Astrocyte (in vitro differentiated cells and primary cell): ENCODE data around the gene TMEM63C. TPM values are rescaled to one million over a fixed set of nuclear protein-coding genes. Genes with fewer than 3 reads are reported as not detected.

ENCODE experiments used
- DNase-seq: peaks from one replicate; pipeline ENCODE4 v3.0.0-alpha.2; 2010; ENCODE audit warnings: low read depth
- FAIRE-seq: peaks from 2 replicates; lab custom pipeline; 2011; peaks lifted over from hg19 to GRCh38; lab: Jason Lieb, UNC
- H2AFZ ChIP-seq: 2 replicates; pipeline ENCODE4 v1.6.0; 2012; ENCODE audit warnings: low read depth, low read length, inconsistent platforms
- H3K27ac ChIP-seq: 2 replicates; pipeline ENCODE4 v1.5.1; 2011; ENCODE audit warnings: low read depth, low read length, inconsistent platforms
- H3K27me3 ChIP-seq: 2 replicates; pipeline ENCODE4 v1.6.0; 2011; ENCODE audit warnings: low read length, inconsistent platforms; ENCODE audit not compliant: insufficient read depth
- H3K36me3 ChIP-seq: 2 replicates; pipeline ENCODE4 v1.5.1; 2011; ENCODE audit warnings: low read length, inconsistent platforms; ENCODE audit not compliant: insufficient read depth
- H3K4me1 ChIP-seq: 2 replicates; pipeline ENCODE4 v1.5.1; 2011; ENCODE audit warnings: low read length, inconsistent platforms; ENCODE audit not compliant: insufficient read depth
- H3K4me2 ChIP-seq: 2 replicates; pipeline ENCODE4 v1.6.0; 2012; ENCODE audit warnings: low read length, inconsistent platforms
- H3K4me3 ChIP-seq: 2 replicates; pipeline ENCODE4 v1.5.1; 2011; ENCODE audit warnings: low read depth, mild to moderate bottlenecking, low read length, inconsistent platforms; ENCODE audit not compliant: insufficient read depth
- H3K79me2 ChIP-seq: 2 replicates; pipeline ENCODE4 v1.6.0; 2012; ENCODE audit warnings: mild to moderate bottlenecking, low read length, inconsistent platforms; ENCODE audit not compliant: insufficient read depth
- H3K9ac ChIP-seq: 2 replicates; pipeline ENCODE4 v1.6.0; 2012; ENCODE audit warnings: mild to moderate bottlenecking, low read length, inconsistent platforms
- H3K9me3 ChIP-seq: 2 replicates; pipeline ENCODE4 v1.5.1; 2012; ENCODE audit warnings: low read depth, mild to moderate bottlenecking, low read length, inconsistent platforms; ENCODE audit not compliant: insufficient read depth
- H4K20me1 ChIP-seq: 2 replicates; pipeline ENCODE4 v1.6.0; 2012; ENCODE audit warnings: low read length, inconsistent platforms; ENCODE audit not compliant: insufficient read depth
- H3K27ac Mint-ChIP-seq: one replicate; pipeline ENCODE4 v1.8.0; 2021; ENCODE audit warnings: mild to moderate bottlenecking, mixed read lengths; ENCODE audit not compliant: unreplicated experiment
- H3K27me3 Mint-ChIP-seq: one replicate; pipeline ENCODE4 v1.8.0; 2021; ENCODE audit warnings: low read depth, mixed read lengths; ENCODE audit not compliant: unreplicated experiment
- H3K36me3 Mint-ChIP-seq: one replicate; pipeline ENCODE4 v1.8.0; 2021; ENCODE audit warnings: low read depth, mixed read lengths; ENCODE audit not compliant: unreplicated experiment
- H3K4me1 Mint-ChIP-seq: one replicate; pipeline ENCODE4 v1.8.0; 2021; ENCODE audit warnings: low read depth, mixed read lengths; ENCODE audit not compliant: unreplicated experiment
- H3K4me3 Mint-ChIP-seq: one replicate; pipeline ENCODE4 v1.8.0; 2021; ENCODE audit warnings: mild to moderate bottlenecking, moderate library complexity, mixed read lengths; ENCODE audit not compliant: unreplicated experiment
- H3K9me3 Mint-ChIP-seq: one replicate; pipeline ENCODE4 v1.8.0; 2021; ENCODE audit warnings: mild to moderate bottlenecking, mixed read lengths; ENCODE audit not compliant: unreplicated experiment
- EZH2 ChIP-seq: IDR thresholded peaks from 2 replicates; pipeline ENCODE4 v1.6.1; 2012; ENCODE audit warnings: mild to moderate bottlenecking, low read length, inconsistent platforms; ENCODE audit not compliant: insufficient read depth
- total RNA-seq: library from RNA; stranded (reverse); gene quantifications from 2 replicates; pipeline ENCODE4 v1.2.1, GENCODE V29; 2021
- TF ChIP-seq, protein P1 (sequence below): IDR thresholded peaks from 2 replicates; pipeline ENCODE4 v1.5.1; 2011; ENCODE audit warnings: low read depth, mild to moderate bottlenecking, inconsistent platforms, low read length, moderate library complexity; ENCODE audit not compliant: insufficient read depth

The TMEM63C gene
- total RNA-seq, 1 donor from 2014 or later, result 11.3 TPM

DNA sequence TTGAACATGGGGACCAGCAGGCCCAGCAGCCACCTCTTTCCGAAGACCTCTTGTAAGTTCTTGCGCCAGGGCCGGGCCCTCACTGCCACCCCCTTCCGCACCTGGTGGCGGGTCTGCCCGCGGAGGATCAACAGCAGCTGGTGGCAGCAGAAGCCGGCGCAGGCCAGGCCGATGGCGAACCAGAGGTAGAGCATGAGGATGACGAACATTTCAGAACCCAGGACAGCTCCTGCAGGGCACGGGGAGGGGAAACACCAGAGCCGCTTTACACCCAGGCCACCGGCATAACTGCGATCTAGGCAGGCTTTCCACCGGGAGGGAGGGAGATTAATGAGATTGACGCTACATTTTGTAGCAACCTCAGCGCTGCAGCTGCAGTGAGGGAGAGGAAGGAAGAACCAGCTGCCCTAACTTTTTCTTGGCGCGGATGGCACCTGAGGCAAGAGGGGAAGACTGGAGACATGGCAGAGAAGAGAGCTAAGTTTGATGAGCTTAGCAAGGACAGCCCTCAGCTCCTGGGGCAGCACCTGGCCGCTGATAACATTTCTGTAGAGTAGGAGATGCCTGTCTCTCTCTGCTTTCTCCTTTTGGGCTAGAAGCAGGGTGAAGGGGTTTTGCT lies 47.8 kb upstream of the TMEM63C start:
- Histone ChIP-seq H3K9me3 (no peaks in the 10 kb centered on the region), H3K4me3 (no peak overlapping the region), H3K27me3 (peaks cover 38% of the 10 kb centered on the region), H4K20me1 (peaks cover 5% of the 10 kb centered on the region), H3K79me2 (no peaks in the 10 kb centered on the region), H3K4me2 (no peak overlapping the region), H3K36me3 (no peaks in the 10 kb centered on the region), H3K27ac (no peak overlapping the region), H2AFZ (no peak overlapping the region), H3K4me1 (peaks cover 2% of the 10 kb centered on the region), H3K9ac (no peak overlapping the region)
- FAIRE-seq, result no peak
- H3K4me3 Mint-ChIP-seq, result no peak overlapping the region
- peaks cover 4% of the 10 kb centered on the region for H3K9me3 Mint-ChIP-seq
- peak; percentile 41 for DNase-seq
- TF ChIP-seq EZH2, result peak; percentile 44
- TF ChIP-seq, protein P1, sequence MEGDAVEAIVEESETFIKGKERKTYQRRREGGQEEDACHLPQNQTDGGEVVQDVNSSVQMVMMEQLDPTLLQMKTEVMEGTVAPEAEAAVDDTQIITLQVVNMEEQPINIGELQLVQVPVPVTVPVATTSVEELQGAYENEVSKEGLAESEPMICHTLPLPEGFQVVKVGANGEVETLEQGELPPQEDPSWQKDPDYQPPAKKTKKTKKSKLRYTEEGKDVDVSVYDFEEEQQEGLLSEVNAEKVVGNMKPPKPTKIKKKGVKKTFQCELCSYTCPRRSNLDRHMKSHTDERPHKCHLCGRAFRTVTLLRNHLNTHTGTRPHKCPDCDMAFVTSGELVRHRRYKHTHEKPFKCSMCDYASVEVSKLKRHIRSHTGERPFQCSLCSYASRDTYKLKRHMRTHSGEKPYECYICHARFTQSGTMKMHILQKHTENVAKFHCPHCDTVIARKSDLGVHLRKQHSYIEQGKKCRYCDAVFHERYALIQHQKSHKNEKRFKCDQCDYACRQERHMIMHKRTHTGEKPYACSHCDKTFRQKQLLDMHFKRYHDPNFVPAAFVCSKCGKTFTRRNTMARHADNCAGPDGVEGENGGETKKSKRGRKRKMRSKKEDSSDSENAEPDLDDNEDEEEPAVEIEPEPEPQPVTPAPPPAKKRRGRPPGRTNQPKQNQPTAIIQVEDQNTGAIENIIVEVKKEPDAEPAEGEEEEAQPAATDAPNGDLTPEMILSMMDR, result no peak
- H3K36me3 Mint-ChIP-seq, result peaks cover 6% of the 10 kb centered on the region
- H3K27me3 Mint-ChIP-seq, result peaks cover 46% of the 10 kb centered on the region
- H3K4me1 Mint-ChIP-seq, result no peaks in the 10 kb centered on the region
- H3K27ac Mint-ChIP-seq, result no peak overlapping the region

DNA sequence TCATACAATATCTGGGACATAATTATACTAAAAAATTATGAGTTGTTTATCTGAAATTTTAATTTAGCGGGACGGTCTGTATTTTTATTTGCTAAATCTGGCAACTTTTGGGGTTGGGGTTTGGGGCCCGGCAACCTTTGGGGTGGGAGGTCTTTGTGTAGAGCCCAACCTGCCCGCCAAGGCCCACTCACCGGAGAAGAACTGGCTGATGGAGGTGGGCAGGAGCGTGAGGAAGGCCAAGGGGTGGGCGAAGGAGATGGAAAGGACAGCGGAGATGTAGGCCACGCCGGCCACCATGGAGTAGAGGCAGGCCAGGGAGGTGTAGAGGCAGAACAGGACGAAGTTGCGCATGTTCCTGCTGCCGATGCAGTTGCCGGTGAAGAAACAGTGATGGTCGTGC lies 42.6 kb upstream of the TMEM63C start:
- Mint-ChIP-seq H3K27me3 (peaks cover 66% of the 10 kb centered on the region), H3K4me1 (no peaks in the 10 kb centered on the region), H3K9me3 (peaks cover 2% of the 10 kb centered on the region), H3K36me3 (no peaks in the 10 kb centered on the region), H3K27ac (no peak overlapping the region), H3K4me3 (no peak overlapping the region)
- DNase-seq (no peak), FAIRE-seq (no peak)
- H3K36me3 ChIP-seq, result no peaks in the 10 kb centered on the region
- H3K79me2 ChIP-seq, result no peaks in the 10 kb centered on the region
- no peak overlapping the region for H2AFZ ChIP-seq
- no peaks in the 10 kb centered on the region for H3K9me3 ChIP-seq
- H3K27me3 ChIP-seq, result peaks cover 64% of the 10 kb centered on the region
- no peak overlapping the region for H3K4me3 ChIP-seq
- peaks cover 13% of the 10 kb centered on the region for H4K20me1 ChIP-seq
- no peak overlapping the region for H3K4me2 ChIP-seq
- H3K27ac ChIP-seq, result no peak overlapping the region
- no peak overlapping the region for H3K9ac ChIP-seq
- peaks cover 12% of the 10 kb centered on the region for H3K4me1 ChIP-seq
- TF ChIP-seq, protein P1, result no peak
- no peak for TF ChIP-seq EZH2

DNA sequence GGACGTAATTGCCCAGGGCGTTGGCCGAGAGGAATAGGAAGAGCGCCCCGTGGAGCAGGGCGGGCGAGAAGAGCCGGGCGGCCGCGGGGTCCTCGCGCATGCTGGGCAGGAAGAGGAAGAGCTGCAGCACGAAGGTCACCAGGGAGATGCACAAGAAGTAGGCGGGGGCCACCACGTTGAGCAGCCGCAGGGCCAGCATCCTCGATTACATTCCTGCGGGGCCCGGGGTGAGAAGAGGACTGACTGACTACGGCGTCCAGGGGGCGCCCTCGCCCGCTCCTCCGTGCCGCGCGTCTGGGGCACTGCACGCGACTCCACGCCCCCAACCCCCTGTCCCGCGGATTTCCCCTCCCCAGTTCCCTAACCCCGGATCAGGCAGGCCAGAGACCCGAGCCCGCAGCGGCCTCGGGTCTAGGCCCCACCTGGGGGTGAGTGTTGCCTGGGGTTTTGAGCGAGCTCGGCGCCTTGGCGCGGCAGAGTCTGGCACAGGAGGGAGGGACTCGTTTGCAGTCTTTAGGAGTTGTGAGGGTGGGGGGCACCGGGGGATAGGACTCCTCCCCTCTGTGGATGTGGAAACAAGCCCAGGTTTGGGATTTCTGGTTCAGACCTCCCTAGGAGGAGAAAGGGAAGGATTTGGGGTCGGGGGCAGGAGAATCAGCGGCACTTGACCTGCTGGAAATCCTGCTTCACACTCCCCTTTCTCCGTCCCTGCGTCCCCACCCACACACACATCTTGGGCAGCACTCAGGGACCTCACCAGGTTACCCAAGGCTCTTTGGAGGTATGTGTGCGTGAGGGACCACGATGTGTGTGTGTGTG lies 41.8 kb upstream of the TMEM63C start:
- Mint-ChIP-seq H3K27ac (no peak overlapping the region), H3K9me3 (peaks cover 2% of the 10 kb centered on the region), H3K4me1 (no peaks in the 10 kb centered on the region), H3K27me3 (peaks cover 67% of the 10 kb centered on the region), H3K36me3 (no peaks in the 10 kb centered on the region), H3K4me3 (peak overlapping the region; percentile 77)
- Histone ChIP-seq H3K4me2 (peak overlapping the region; percentile 86), H3K9ac (no peak overlapping the region), H4K20me1 (peaks cover 8% of the 10 kb centered on the region), H3K27ac (no peak overlapping the region), H2AFZ (peak overlapping the region; percentile 1), H3K27me3 (peaks cover 65% of the 10 kb centered on the region), H3K9me3 (no peaks in the 10 kb centered on the region), H3K4me3 (no peak overlapping the region), H3K4me1 (peaks cover 12% of the 10 kb centered on the region), H3K36me3 (no peaks in the 10 kb centered on the region), H3K79me2 (no peaks in the 10 kb centered on the region)
- DNase-seq (no peak), FAIRE-seq (no peak)
- TF ChIP-seq EZH2, result peak; percentile 38
- TF ChIP-seq, protein P1, result peak; percentile 21
